Upper lobe of left lung (tissue), 4 donors: ENCODE measurements around the gene ATOSB.

Experiments
- CTCF ChIP-seq, 6 experiments: fragments of 450-650 bp in 4 of 6; fragments of 200-600 bp in 2 of 6; sonication (generic) in 2 of 6; IDR thresholded peaks; one replicate each; pipeline ENCODE4 v1.5.1; 2016 to 2019; ENCODE audit warnings: antibody characterized with exemption in 6 of 6
- POLR2A ChIP-seq, 4 donors: fragments of 450-650 bp; IDR thresholded peaks; one replicate each; pipeline ENCODE4 v1.5.1; 2016 to 2017; ENCODE audit warnings: antibody characterized with exemption in 4 of 4, mild to moderate bottlenecking in 2 of 4
- POLR2AphosphoS5 ChIP-seq, 2 donors: sonication (generic); formaldehyde crosslinking; IDR thresholded peaks; one replicate each; pipeline ENCODE4 v1.5.1; 2017; ENCODE audit warnings: antibody characterized with exemption in 2 of 2

GRCh38 chr9:35156781-35157180, 41.1 kb upstream of the ATOSB start:
- no peak for TF ChIP-seq CTCF (IDR thresholded peaks at IDR 0.05)
- no peak for TF ChIP-seq POLR2A (IDR thresholded peaks at IDR 0.05)
- no peak for TF ChIP-seq POLR2AphosphoS5 (IDR thresholded peaks at IDR 0.05)
